Choroid plexus epithelial cell (primary cell): ENCODE data around the gene ADIPOR2.
A peak's percentile ranks its signal among the peaks of the same experiment; 100 is the strongest.

Experiments used
- DNase-seq: peaks from one replicate; pipeline ENCODE4 v3.0.0-alpha.2; 2010; ENCODE audit warnings: low read depth
- H3K4me3 ChIP-seq: 2 replicates; pipeline ENCODE4 v1.5.1; 2011; ENCODE audit warnings: low read depth, mild to moderate bottlenecking, control low read depth, low read length, moderate library complexity
- CTCF ChIP-seq: conservative IDR thresholded peaks from 2 replicates; pipeline ENCODE4 v1.5.1; 2011; ENCODE audit warnings: low read depth, mild to moderate bottlenecking, control low read depth, inconsistent platforms, low read length, moderate library complexity

The ADIPOR2 gene

GRCh38 chr12:1787714-1788113 lies 96.8 kb downstream of the ADIPOR2 start:
- no peak for TF ChIP-seq CTCF
- DNase-seq = no peak
- H3K4me3 ChIP-seq = no peak overlapping the region

- DNase-seq = no peak
- no peak for TF ChIP-seq CTCF
- H3K4me3 ChIP-seq = no peak overlapping the region
These were observed 99.6 kb downstream of the ADIPOR2 start for GRCh38 chr12:1790444-1790843.

GRCh38 chr12:1791104-1791841 lies 100.4 kb downstream of the ADIPOR2 start:
- DNase-seq = peak; percentile 85
- TF ChIP-seq CTCF = peak; percentile 92
- no peak overlapping the region for H3K4me3 ChIP-seq

GRCh38 chr12:1792406-1792805 lies 101.5 kb downstream of the ADIPOR2 start:
- DNase-seq = no peak
- no peak for TF ChIP-seq CTCF
- H3K4me3 ChIP-seq = no peak overlapping the region

- no peak for DNase-seq
- no peak overlapping the region for H3K4me3 ChIP-seq
- TF ChIP-seq CTCF = no peak
These were observed 102.7 kb downstream of the ADIPOR2 start for GRCh38 chr12:1793426-1794210.

- no peak for DNase-seq
- no peak overlapping the region for H3K4me3 ChIP-seq
- TF ChIP-seq CTCF = no peak
These were observed 103.7 kb downstream of the ADIPOR2 start for GRCh38 chr12:1794440-1795090.
